HAP-1 (cell line): ENCODE measurements around the gene PCDH9.

Experiments used
- DNase-seq, 2 experiments: peaks; one replicate each; pipeline ENCODE4 v3.0.0-alpha.2; 2016 to 2020; ENCODE audit warnings: low spot score in 2 of 2
- H3K27me3 ChIP-seq: fragments of 250-450 bp; sonication (Bioruptor Pico); 2 replicates; pipeline ENCODE4 v1.5.1; 2020; ENCODE audit warnings: low read depth, mild to moderate bottlenecking, moderate library complexity
- H3K36me3 ChIP-seq: fragments of 250-450 bp; sonication (Bioruptor Pico); replicated peaks from 2 replicates; pipeline ENCODE4 v1.5.1; 2020; ENCODE audit warnings: mild to moderate bottlenecking
- H3K4me1 ChIP-seq: fragments of 250-450 bp; sonication (Bioruptor Pico); 2 replicates; pipeline ENCODE4 v1.5.1; 2020; ENCODE audit warnings: mild to moderate bottlenecking
- H3K4me3 ChIP-seq: fragments of 250-450 bp; sonication (Bioruptor Pico); 2 replicates; pipeline ENCODE4 v1.5.1; 2020; ENCODE audit warnings: mild to moderate bottlenecking, moderate library complexity
- H3K9me3 ChIP-seq: fragments of 250-450 bp; sonication (Bioruptor Pico); 2 replicates; pipeline ENCODE4 v1.5.1; 2020; ENCODE audit warnings: mild to moderate bottlenecking, moderate library complexity
- in situ Hi-C: fragments of 300-500 bp; cut with MboI; formaldehyde crosslinking; loops from 3 replicates; pipeline ENCODE4 v1.14.3; 2020; ENCODE audit warnings: low sequenced_read_pairs, inconsistent platforms, mixed read lengths

Gene PCDH9

DNA sequence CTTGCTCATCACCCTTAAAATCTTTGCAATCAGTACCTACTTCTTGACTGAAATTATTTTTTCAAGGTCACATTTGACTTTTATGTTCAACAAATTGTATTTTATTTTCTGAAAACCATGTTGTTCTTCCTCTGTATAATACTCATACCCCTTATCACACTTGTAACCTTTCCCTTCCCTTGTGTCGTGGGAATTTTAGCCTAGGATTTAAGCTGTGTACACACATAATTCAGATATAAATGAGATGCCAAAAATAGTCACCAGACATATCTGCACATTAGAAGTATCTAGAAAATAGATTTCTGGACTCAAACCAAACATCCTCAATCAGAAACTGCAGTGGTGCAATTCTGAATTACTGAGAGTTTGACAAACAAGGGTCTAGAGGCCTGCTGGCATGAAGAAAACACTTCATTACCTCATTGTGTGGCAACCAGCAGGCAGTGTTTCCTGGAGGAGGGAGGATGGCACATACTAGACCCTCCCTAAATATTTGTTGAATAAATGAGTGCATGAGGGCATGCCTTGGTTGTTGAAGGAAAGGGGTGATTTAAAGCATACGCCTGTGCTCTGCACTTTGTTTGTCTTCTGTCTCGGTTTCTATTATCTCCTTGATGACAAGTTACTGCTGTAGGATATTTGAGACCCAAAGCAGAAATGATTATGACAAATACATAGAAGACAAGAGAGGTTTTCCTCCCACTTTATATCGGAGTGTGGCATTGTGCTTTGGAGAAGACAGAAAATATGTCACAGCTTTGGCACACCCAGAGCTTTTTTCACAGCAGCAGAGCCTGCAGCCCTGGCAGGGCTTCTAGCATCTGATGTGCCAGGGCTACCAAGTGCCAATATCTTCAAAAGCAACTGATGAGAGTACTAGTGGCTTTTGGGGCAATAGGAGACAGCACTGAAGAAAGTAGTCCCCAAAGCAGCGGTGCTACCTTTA is 881.1 kb downstream of the PCDH9 start:
- Histone ChIP-seq H3K4me3 (no peak overlapping the region), H3K36me3 (no peaks in the 10 kb centered on the region), H3K4me1 (peaks cover 11% of the 10 kb centered on the region), H3K27me3 (no peaks in the 10 kb centered on the region), H3K9me3 (no peaks in the 10 kb centered on the region)
- DNase-seq: no peak
- in situ Hi-C loops: no loop called here

DNA sequence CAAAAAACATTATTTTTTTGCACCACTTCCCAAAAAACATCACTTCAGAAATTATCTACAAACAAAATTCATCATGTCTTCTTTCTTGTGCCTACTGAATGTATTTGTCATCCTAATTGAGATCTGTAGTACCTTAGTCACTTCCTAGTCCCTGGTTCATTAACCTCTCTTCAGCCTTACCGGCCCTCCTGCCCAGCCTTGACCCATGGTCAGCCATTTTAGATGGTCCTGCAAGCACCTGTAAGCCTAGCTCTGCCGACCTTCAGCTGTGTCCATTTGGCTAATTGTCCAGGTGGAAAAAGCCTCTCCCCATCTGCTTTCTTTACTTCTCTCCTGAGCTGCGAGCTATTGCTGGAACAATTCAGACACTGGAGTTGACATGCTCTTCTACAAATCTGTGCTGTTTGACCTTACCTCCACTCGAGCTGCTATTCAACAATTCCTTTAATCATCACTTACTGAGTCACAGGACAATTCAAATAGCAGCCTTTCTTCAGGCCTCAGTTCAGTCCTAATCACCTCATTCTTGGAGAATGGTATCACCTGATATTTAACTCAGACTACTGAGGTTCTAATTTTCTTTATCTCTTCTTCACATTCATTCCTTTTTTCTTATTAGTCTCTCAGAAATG is 882.5 kb downstream of the PCDH9 start:
- DNase-seq: no peak
- Histone ChIP-seq H3K4me1 (peaks cover 11% of the 10 kb centered on the region), H3K36me3 (no peaks in the 10 kb centered on the region), H3K27me3 (no peaks in the 10 kb centered on the region), H3K4me3 (no peak overlapping the region), H3K9me3 (no peaks in the 10 kb centered on the region)
- in situ Hi-C loops: no loop called here

DNA sequence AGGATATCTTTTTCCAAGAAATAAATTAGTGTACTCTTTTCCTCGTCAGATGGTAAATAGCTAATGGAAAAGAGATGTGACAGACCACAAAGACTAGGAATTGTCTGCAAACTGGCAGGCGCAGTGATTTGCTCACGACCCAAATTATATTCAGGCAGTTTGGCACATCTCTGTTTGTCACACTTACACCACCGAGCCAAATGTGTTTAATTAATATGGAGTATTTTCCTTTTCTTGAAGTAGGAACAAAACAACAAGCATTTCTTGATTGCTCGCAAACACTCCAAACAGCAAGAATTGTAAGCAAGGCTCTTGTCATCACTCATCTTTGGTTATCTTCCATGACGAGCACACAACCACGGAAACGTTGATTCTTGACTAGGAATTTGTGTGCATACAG is 884.2 kb downstream of the PCDH9 start:
- Histone ChIP-seq H3K4me1 (peaks cover 11% of the 10 kb centered on the region), H3K27me3 (no peaks in the 10 kb centered on the region), H3K36me3 (no peaks in the 10 kb centered on the region), H3K4me3 (no peak overlapping the region), H3K9me3 (no peaks in the 10 kb centered on the region)
- in situ Hi-C loops: no loop called here
- DNase-seq: no peak

DNA sequence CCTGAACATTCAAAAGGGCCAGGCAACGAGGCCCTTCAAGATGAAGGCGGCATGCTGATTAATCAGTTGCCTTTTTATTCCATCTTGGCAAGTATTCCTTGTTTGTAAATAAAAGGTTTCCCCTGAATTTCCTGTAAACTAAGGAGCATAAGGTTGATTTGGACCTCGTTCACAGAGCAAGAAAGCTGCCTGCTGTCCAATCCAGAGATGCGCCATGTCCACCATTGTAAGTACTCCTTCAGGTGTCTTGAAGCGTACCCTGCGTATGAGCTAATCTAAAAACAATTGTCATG is 884.7 kb downstream of the PCDH9 start:
- no peaks in the 10 kb centered on the region for H3K27me3 ChIP-seq
- H3K4me3 ChIP-seq: no peak overlapping the region
- H3K4me1 ChIP-seq: peaks cover 11% of the 10 kb centered on the region
- in situ Hi-C loops: no loop called here
- H3K9me3 ChIP-seq: no peaks in the 10 kb centered on the region
- H3K36me3 ChIP-seq: no peaks in the 10 kb centered on the region
- DNase-seq: no peak

DNA sequence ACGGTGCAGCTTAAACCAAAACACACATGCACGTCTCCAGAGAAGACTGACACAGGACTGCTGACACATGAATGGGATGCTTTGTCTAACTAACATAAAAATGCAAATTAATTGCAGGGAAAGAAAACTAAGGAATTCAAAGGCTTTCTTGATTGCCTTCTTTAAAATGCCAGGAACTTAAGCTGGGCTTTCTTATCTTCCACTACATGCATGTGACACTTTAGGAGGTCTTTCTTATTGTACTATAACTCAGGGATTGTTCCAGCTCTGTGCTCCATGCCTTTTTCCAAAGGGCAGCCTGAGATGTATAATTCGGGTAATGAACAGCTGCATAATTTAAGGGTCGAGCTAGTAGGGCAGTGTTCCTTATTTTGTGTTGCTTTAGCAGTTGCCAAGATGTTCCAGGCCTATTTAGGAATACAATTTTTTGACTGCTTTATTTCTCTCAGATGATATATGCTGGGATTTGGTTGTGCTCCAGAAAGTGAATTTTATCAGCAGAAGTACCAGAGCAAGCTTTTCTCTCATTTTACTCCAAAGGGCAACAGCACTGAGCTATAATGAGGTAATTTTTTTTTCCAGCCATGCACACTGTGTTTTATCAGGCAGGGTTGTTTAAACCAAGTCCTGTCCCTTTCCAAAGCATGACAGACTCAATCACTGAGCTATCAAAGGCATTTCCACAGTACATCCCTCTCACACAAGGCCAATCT is 885.2 kb downstream of the PCDH9 start:
- H3K4me1 ChIP-seq: peaks cover 11% of the 10 kb centered on the region
- no peak overlapping the region for H3K4me3 ChIP-seq
- H3K36me3 ChIP-seq: no peaks in the 10 kb centered on the region
- peak; percentile 48 to 95 for DNase-seq
- H3K9me3 ChIP-seq: no peaks in the 10 kb centered on the region
- in situ Hi-C loops: no loop called here
- H3K27me3 ChIP-seq: no peaks in the 10 kb centered on the region

DNA sequence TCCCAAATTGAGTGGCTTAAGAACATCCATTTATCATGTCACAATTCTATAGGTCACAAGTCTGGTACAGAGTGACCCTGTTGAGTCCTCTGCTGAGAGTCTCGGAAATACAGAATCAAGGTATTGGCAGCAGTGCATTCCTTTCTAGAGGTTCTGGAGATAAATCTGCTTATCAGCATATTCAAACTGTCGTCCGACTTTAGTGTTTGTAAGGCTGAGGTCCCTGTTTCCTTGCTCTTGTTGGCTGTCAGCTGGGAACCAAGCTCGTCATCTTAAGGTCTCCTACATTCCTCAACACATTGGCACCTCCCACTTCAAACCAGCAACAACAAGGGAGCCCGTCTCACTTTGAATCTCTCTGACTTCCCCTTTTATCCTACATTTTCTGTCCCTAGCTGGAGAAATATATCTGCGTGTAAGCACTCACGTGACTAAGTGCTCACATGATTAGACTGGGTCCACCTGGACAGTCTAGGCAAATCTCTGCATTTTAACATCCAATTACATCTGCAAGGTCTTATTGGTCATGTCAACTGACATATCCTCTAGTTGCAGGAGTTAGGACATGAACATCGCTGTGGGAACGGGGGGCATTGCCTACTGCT is 886.8 kb downstream of the PCDH9 start:
- in situ Hi-C loops: no loop called here
- Histone ChIP-seq H3K27me3 (no peaks in the 10 kb centered on the region), H3K36me3 (no peaks in the 10 kb centered on the region), H3K4me1 (peaks cover 11% of the 10 kb centered on the region), H3K9me3 (no peaks in the 10 kb centered on the region), H3K4me3 (no peak overlapping the region)
- no peak for DNase-seq

DNA sequence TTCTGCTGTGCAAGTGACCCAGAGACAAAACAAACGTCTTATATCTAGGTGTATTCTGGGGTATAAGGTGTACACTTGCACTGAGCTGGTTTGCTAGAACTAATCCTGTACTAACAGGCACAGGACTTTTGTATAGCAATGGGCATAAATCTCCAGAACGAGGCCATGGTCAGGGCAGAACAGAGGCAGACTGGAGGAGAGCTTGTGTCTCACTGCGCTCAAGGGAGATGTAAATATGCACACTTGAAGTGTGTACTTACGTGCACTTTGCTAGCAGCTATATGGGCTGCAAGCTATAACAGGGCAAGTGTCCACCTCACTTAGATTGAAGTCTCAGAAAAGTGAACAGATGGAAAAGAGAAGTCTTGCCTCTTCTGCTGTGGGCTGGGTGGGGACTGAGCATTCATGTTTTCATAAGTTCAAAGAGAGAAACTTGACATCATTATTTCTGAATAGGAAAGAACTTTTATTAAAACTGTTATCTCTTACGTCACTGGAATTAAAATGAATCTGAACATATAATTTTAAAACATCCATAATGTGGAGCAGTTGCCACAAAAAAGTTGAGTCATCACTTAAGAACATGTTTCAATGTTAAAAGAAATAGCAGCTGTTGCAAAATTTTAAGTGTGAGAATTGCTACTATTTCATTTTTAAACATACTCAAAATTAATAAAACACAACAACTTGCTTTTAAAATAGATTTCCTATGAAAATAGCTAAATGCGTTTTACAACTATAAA is 888.3 kb downstream of the PCDH9 start:
- in situ Hi-C loops: no loop called here
- Histone ChIP-seq H3K4me3 (no peak overlapping the region), H3K27me3 (no peaks in the 10 kb centered on the region), H3K36me3 (no peaks in the 10 kb centered on the region), H3K9me3 (no peaks in the 10 kb centered on the region), H3K4me1 (peaks cover 11% of the 10 kb centered on the region)
- no peak for DNase-seq

DNA sequence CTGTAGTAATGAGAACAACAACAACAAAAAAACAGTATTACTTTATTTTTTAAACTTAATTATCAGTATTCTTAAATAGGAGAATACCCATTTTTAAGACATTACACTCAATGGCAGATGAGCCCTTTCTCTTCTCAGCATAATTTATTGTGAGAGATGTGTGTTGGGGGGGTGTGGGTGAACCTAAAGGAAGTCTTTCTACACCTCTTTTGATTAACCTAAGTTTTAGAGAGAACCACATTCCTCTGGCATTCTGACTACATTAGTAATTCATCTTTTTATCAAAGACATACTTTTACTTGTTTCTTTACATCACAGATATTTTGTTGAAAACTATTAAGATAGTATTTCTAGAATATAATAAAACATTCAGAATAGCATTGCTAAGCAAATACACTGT is 890.9 kb downstream of the PCDH9 start:
- H3K4me1 ChIP-seq: no peaks in the 10 kb centered on the region; the same call in 1 of the 2 replicates
- no peaks in the 10 kb centered on the region for H3K36me3 ChIP-seq
- no peaks in the 10 kb centered on the region for H3K27me3 ChIP-seq
- H3K9me3 ChIP-seq: no peaks in the 10 kb centered on the region
- no peak overlapping the region for H3K4me3 ChIP-seq
- in situ Hi-C loops: no loop called here
- DNase-seq: no peak

DNA sequence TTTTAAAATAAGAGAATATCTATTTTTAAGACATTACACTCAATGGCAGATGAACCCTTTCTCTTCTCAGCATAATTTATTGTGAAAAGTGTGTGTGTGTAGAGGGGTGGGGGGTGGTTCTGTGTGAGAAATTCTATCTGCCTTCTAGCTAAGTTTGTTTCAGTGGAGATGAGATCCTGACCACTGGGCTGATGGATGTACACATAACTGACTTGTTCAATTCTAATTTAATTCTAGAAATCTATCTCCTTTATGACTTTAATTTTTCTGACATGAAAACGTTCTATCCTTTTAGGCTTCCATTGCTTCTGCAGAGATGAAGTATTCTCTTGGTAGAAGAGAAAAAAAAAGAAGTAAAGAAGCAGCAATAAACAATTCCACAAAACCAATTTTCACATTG is 891.6 kb downstream of the PCDH9 start:
- Histone ChIP-seq H3K9me3 (no peaks in the 10 kb centered on the region), H3K4me1 (no peaks in the 10 kb centered on the region), H3K27me3 (no peaks in the 10 kb centered on the region), H3K4me3 (no peak overlapping the region), H3K36me3 (no peaks in the 10 kb centered on the region)
- DNase-seq: no peak
- in situ Hi-C loops: no loop called here

DNA sequence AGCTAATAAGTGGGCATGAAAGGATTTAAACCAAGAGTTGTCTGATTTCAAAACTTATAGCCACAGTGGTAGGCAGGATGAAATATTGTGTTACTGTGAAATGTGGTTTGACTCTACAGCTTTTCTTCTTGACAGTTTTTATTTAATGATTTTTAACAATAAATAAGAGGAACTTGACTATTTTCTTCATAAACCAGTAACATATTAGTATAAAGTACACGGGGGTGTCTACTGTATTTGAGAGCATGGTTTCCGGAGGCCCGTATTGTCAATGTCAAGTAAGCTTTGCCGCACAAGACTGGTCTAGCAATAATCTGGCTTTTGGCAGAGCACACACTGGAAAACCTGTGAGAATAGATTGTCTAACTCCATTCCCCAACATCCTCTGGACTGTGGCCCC is 894.5 kb downstream of the PCDH9 start:
- in situ Hi-C loops: no loop called here
- Histone ChIP-seq H3K27me3 (no peaks in the 10 kb centered on the region), H3K9me3 (no peaks in the 10 kb centered on the region), H3K36me3 (no peaks in the 10 kb centered on the region), H3K4me1 (no peaks in the 10 kb centered on the region), H3K4me3 (no peak overlapping the region)
- no peak for DNase-seq

DNA sequence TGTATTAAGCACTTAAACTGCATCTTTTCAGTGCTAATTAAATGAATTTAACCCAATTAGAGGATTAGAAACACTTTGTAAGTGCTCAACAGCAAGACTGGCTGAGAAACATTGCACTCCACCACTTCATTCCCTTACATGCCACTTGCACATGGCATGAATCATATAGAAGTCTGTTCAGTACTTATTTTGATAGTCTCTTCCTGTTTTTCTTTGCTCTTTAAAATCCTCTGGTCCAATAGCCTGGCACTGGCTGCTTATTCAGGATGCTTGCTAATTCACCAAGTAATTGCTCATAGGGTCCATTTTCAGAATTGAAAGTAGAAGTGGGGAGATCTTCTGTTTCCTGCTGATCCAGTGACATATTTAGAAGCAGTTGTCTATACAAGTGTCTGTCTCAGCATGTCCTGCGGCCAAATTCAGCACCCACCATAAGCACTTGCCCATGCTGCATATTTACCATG is 900.1 kb downstream of the PCDH9 start:
- DNase-seq: no peak
- Histone ChIP-seq H3K4me1 (no peaks in the 10 kb centered on the region), H3K27me3 (no peaks in the 10 kb centered on the region), H3K36me3 (no peaks in the 10 kb centered on the region), H3K9me3 (no peaks in the 10 kb centered on the region), H3K4me3 (no peak overlapping the region)
- in situ Hi-C loops: no loop called here

DNA sequence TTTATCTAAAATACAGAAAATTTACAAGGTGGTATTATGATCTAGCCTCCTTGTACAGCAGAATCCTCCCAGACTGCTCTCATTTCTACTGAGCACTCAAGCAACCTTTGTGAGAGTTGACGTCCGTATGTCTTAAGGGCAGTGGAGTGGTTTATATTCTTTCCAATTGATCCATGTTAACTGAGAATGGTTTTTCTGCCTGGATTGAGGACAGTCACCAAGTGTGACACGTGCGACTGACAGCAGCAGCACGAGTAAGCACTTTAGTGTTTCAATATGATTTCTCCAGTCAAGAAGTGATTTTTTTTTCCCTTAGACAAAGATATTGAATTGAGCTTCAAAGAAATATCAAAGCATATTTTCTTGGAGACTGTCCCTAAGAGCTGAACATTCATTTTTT is 901.7 kb downstream of the PCDH9 start:
- no peaks in the 10 kb centered on the region for H3K36me3 ChIP-seq
- no peaks in the 10 kb centered on the region for H3K27me3 ChIP-seq
- H3K9me3 ChIP-seq: no peaks in the 10 kb centered on the region
- no peak for DNase-seq
- H3K4me3 ChIP-seq: no peak overlapping the region
- H3K4me1 ChIP-seq: no peaks in the 10 kb centered on the region
- in situ Hi-C loops: no loop called here

DNA sequence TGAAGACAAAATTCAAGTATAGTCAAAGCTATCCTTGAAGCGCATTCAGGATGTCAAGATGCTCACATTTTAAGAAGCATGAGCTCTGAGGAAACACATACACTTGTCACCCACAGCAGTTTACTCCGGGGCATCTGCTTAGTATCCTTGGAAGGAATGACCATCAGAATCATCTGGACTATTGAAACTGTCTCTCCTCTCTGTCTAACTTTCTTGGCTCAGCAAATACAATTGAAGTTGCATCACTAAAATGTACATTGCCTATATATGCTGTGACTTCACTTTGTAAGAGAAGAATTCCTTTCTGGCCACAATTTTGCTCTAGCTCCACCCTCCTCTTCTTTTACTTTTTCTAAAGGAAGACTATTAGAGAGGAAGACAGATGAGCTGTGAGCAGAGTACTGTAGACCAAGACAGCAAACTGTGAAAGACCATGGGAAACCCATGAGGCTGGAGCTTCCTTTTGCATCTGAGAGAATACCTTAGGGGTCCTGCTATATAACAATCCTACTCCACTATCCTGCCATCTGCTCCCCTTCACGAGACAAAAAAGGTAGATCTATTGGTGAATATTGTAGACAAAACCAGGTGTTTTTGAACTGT is 906.3 kb downstream of the PCDH9 start:
- in situ Hi-C loops: no loop called here
- Histone ChIP-seq H3K27me3 (no peaks in the 10 kb centered on the region), H3K4me3 (no peak overlapping the region), H3K4me1 (no peaks in the 10 kb centered on the region), H3K36me3 (no peaks in the 10 kb centered on the region), H3K9me3 (no peaks in the 10 kb centered on the region)
- no peak for DNase-seq
